Skeletal muscle cell (primary cell): Measurements from ENCODE around the gene ANXA7.

Source experiments
- DNase-seq: peaks from one replicate; pipeline ENCODE4 v3.0.0-alpha.2; 2010; ENCODE audit warnings: low read depth
- H3K4me3 ChIP-seq: 2 replicates; pipeline ENCODE4 v1.5.1; 2011; ENCODE audit warnings: low read depth, mild to moderate bottlenecking, control low read depth, low read length, moderate library complexity

The ANXA7 gene

DNA sequence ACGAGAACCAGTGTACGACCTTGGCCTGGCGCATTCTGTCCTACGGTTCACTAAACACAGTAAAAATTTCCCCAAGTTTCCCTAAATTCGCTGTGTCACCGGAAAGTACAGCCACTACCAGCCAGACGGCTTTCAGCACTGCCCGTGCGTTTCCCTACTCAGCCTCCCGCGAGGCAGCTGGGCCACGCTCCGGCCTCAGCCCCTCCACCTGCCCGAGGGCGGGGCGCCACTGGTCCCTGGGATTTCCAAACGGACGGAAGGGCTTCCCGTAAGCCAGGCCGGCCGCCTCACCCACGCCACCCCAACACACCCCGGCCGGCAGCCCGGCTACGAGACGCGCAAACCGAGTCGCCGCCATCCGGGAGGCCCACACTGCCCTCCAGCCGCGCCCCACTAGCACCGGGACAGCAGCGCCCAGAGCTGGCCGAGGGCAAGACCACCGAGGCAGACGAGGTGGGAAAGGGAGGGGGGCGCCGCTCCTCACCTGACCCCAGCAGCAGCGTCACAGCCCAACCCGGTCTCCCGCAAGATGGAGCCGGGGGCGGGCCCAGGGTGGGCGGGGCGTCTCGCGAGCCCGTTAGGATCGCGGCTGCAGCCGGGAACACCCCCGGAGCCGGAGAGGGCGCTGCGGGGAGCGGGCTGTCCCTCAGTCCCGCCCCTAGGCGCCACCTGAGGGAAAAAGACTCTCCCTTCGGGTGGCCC lies at the start of gene ANXA7:
Gene ANXA7, minus strand, starts transcription at position 531 of the 702 bp plus-strand sequence. CDS start 13,202 bp downstream, outside the sequence.
- peak within 1 kb of the TSS; percentile 87 for H3K4me3 ChIP-seq
- DNase-seq = peak; percentile 37

DNA sequence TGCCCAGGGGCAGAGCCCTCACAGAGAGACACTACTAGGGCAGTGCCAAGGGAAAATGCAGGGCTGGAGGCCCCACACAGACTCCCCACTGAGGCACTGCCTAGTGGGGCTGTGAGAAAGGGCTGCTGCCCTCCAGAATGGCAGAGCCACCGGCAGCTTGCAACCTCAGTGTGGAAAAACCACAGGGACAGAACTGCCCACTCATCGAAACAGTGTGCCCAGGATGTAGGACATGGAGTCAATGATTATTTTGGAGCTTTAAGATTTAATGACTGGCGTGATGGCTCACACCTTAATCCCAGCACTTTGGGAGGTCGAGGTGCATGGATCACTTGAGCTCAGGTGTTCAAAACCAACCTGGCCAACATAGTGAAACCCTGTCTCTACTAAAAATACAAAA lies 47.0 kb upstream of the ANXA7 start:
- no peak for DNase-seq
- no peak overlapping the region for H3K4me3 ChIP-seq

GRCh38 chr10:73459683-73460314 lies 45.9 kb upstream of the ANXA7 start:
- DNase-seq = peak; percentile 11
- no peak overlapping the region for H3K4me3 ChIP-seq

DNA sequence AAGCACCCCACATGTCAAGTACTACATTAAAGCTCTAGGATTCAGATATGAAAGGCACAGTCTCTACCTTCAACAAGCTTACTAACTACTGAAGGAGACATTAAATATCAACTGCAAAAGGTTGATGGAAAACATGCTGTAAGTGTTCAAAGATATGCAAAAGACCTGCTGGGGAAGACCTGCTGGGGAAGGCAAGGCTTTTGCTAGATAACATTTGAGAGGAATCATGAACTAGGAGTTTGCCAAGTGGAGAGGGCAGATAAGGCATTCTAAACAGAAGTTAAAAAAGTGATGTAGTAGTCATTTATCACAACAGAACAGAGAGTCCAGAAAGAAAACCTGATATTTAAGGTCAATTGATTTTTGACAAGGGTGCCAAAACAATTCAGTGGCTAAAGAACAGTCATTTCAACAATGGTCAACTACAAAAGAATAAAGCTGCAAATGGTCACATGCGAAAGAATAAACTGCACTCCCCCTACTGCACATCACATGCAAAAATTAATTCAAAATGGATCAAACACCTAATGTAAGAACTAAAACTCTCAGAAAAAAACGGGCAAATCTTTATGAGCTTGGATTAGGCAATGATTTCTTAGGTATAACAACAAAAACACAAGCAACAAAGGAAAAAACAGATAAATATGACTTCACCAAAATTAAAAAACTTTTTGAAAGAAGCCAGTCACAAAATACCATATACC lies 42.5 kb upstream of the ANXA7 start:
- no peak for DNase-seq
- H3K4me3 ChIP-seq = no peak overlapping the region

GRCh38 chr10:73449113-73449512 lies 35.3 kb upstream of the ANXA7 start:
- no peak for DNase-seq
- no peak overlapping the region for H3K4me3 ChIP-seq

- DNase-seq = no peak
- H3K4me3 ChIP-seq = no peak overlapping the region
Observed at GRCh38 chr10:73448384-73448783, 34.5 kb upstream of the ANXA7 start.

GRCh38 chr10:73446926-73447325 lies 33.1 kb upstream of the ANXA7 start:
- H3K4me3 ChIP-seq = no peak overlapping the region
- no peak for DNase-seq

DNA sequence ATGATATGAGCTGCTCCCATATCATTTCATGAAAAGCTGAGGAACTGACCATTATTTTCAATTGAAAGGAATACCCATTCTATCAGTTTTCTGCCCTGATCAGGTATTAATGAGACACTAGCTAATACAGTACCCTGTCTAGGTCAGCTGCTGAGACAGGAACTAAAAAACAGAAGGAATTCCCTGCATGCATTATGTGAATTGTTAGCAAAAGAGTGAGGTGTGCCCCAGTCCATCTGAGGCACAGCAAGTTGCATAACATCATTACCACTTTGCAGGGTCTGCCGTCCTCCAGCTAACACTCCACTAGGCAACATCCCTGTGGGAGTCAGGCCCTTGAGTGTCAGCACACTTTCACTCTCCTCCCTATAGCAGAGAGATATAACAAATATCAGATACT lies 30.6 kb upstream of the ANXA7 start:
- no peak for DNase-seq
- no peak overlapping the region for H3K4me3 ChIP-seq

- no peak overlapping the region for H3K4me3 ChIP-seq
- peak; percentile 58 for DNase-seq
Observed at GRCh38 chr10:73439605-73440312, 25.9 kb upstream of the ANXA7 start.

DNA sequence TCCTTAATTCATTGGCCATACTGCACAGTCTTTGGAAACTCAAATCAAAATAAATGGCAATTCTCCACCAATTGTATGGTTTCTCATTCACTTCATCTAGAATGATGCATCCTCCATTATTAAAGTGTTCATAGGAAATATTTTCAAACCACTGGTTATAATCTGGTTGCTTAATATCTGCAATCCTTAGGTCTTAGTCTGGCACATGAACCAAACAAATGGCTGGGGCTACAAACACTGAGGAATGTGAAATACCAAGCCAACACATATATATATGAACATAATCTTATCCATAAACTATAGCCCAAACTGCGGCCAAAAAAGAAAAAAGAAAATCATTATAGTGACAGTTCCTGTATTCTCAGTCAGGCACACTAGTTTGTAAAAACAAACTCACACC lies 25.2 kb upstream of the ANXA7 start:
- H3K4me3 ChIP-seq = no peak overlapping the region
- DNase-seq = no peak

- DNase-seq = no peak
- H3K4me3 ChIP-seq = no peak within 1 kb of the TSS
Observed at GRCh38 chr10:73433538-73433867, 19.6 kb upstream of the ANXA7 start, which contains the start of gene MSS51. Gene MSS51, minus strand, starts transcription at chr10:73433561. Its CDS starts 5,277 bp downstream, at chr10:73428284.

GRCh38 chr10:73432646-73433537 lies 19.0 kb upstream of the ANXA7 start:
- no peak overlapping the region for H3K4me3 ChIP-seq
- DNase-seq = no peak

- H3K4me3 ChIP-seq = no peak overlapping the region
- DNase-seq = no peak
Observed at GRCh38 chr10:73426318-73426717, 12.5 kb upstream of the ANXA7 start.

DNA sequence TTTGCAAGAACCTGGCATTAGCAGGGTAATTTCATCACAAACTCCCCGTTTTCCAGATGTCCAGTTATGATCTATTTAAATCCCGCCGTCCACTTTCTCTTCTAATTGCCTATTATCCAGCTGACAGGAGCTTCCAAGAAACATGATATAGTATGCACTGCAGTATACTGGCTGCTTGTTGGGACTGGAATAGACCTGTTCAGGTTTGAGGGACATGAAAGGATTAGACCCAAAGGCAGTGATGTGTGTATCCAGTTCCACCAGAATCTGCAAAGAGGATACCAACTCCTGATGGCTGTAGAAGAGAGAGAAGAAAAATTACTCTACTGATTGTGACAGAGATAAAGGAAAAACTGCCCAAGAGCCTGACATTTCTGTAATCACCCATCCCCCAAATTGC lies 10.6 kb upstream of the ANXA7 start:
- H3K4me3 ChIP-seq = no peak overlapping the region
- no peak for DNase-seq

- H3K4me3 ChIP-seq = no peak overlapping the region
- DNase-seq = no peak
Observed at GRCh38 chr10:73423309-73423708, 9.5 kb upstream of the ANXA7 start.

DNA sequence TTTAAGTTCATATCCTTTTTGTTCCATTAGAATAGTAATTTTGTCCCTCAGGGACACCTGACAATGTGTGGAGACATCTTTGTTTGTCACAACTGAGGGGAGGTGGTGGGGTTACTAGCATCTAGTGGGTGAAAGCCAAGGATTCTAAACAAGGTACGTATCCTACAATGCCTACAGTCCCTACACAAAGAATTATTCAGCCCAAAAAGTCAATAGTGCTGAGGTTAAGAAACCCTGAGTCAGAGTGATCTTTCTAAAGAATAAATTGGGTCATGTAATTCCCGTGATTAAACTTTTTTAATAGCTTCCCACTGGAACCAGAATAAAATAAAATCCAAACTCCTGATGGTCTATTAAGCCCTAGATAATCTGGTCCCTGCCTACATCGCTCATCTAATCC lies 2.7 kb upstream of the ANXA7 start:
- no peak for DNase-seq
- H3K4me3 ChIP-seq = no peak overlapping the region

- H3K4me3 ChIP-seq = peak overlapping the region; percentile 87
- no peak for DNase-seq
Observed at GRCh38 chr10:73414230-73414945, 530 bp upstream of the ANXA7 start.

DNA sequence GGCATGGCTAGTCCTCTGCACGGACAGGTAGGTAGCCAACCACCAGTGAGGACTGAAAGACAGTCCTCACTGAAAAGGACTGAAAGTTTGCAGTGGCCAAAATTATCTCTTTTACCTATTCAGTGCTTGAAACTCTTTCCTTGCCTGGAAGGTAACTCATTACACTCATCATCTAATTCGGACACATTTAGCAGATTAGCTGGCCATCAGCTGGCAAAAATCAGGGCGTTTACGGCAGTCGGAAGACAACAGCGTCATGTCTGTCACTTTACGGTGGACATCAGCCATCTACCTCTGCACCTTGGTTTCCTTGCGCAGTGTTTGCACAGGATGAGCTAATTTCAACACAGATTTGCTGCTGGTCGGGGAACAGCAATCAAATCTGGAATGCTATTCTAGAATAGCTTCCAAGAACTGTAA lies 740 bp downstream of the ANXA7 start:
- DNase-seq = no peak
- peak overlapping the region; percentile 87 for H3K4me3 ChIP-seq

- no peak for DNase-seq
- H3K4me3 ChIP-seq = no peak overlapping the region
Observed at GRCh38 chr10:73410897-73411296, 3.0 kb downstream of the ANXA7 start.
